NCI-H446 treated with DMSO at 0.1 percent for 48 hours (cell line): ENCODE results near the gene ADAP1.

Source experiments
- DNase-seq: peaks from one replicate; lab custom pipeline; 2025; lab: John Stamatoyannopoulos, UW

Gene ADAP1

DNA sequence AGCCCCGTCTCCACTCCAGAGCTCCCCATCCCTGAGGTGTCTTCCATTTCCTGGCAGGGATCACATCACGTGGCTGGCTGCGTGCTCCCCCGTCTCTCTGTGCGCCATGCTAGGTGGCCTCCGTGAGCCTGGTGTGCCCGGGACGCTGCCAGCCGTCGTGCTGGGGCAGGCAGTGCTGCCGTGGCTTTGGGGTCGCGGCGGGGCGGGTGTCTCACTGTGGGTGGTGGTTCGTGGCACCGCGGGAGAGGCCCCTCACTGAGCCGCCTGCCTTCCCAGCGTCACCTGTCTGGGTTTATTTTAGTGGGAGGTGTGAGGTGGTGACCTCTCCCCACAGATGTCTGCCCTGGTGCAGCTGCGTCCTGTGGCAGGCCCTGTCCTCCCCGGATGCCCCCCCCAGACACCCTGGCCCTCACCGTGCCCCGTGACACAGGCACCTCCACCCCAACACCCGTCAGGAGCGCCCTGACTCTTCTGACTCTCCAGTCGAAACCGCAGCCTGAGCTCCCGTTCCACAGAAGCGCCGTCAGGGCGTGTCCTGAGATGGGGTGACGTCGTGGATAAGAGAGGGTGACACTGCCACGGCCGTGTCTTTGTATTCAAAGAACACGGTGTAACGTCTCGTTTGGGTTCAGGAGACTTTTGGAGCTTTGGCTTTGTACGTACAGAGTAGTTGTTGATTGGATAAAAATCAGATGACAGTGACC is 60.2 kb downstream of the ADAP1 start:
- DNase-seq = no peak

DNA sequence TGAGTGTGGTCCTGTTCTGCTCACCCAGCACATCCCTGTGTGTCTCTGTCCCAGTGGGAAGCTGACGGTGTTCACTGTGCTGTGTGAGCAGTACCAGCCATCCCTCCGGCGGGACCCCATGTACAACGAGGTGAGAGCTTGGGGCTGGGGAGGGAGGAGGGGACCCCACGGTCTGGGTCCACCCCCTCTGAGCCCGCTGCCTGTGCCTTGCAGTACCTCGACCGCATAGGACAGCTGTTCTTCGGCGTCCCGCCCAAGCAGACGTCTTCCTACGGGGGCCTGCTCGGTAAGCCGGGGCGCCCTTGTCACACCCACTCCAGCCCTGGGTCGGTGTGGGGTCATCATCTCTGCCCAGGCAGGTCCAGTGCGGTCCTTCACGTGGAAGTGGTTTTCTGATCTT is 60.8 kb downstream of the ADAP1 start:
- DNase-seq = no peak

DNA sequence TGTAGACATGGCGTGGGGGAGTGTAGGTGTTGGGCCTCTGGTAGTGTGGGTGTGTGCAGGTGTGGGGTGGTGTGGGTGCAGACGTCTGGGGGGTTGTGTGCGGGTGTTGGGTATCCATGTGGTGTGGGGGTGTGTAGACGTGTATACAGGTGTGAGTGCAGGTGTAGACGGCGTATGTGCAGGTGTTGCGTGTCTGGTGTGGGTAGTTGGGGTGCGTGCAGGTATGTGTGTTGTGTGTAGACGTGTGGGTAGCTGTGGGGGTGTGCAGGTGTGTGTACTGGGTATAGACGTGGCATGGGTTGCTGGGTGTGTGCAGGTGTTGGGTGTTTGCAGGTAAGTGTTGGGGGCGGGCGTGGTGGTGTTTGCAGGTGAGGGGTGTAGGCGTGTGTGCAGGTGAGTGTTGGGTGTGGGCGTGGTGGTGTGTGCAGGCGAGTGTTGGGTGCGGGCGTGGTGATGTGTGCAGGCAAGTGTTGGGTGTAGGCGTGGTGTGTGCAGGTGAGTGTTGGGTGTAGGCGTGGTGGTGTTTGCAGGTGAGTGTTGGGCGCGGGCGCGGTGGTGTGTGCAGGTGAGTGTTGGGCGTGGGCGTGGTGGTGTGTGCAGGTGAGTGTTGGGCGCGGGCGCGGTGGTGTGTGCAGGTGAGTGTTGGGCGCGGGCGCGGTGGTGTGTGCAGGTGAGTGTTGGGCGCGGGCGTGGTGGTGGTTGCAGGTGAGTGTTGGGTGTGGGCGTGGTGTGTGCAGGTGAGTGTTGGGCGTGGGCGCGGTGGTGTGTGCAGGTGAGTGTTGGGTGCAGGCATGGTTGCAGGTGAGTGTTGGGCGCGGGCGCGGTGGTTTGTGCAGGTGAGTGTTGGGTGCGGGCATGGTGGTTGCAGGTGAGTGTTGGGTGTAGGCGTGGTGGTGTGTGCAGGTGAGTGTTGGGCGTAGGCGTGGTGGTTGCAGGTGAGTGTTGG is 61.6 kb downstream of the ADAP1 start:
- no peak for DNase-seq

- no peak for DNase-seq
These were observed 62.7 kb downstream of the ADAP1 start for GRCh38 chr7:891805-892204.

- no peak for DNase-seq
These were observed 63.2 kb downstream of the ADAP1 start for GRCh38 chr7:891291-891690.

DNA sequence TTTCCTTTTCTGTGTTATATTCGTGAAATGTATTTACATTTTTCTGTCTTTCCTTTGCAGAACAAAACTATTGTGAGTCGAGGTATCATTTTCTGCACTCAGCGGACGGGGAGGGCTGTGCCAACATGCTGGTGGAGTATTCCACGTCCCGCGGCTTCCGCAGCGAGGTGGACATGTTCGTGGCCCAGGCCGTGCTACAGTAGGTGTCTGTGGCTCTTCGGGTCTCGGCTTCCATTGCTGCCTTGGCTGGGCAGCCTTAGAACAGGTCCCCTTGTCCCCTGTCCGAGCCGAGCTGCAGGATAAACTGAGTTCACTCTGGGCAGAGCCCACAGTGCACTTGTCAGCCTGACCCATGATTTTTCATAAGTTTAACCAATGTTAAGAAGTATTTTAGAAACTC is 63.6 kb downstream of the ADAP1 start:
- no peak for DNase-seq

- no peak for DNase-seq
These were observed 65.1 kb downstream of the ADAP1 start for GRCh38 chr7:889391-889790.

DNA sequence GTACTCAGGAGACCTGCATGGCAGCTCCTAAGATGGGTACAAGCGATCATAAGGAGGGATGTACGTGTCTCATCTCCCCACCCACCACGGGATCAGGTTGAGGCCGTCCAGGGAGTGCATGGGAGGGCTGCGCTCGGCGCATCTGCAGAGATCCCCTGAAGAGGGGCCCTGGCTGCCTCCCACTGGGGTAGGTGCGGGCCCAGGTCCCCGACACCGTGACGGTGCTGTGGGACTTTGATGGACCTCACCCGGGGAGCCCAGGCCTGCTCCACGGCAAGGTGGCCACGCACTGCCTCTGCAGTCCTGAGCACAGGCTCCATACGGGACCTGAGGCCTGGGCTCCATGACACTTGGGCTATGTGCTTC is 65.5 kb downstream of the ADAP1 start:
- DNase-seq = no peak

GRCh38 chr7:888081-889024 is 66.1 kb downstream of the ADAP1 start:
- DNase-seq = no peak

DNA sequence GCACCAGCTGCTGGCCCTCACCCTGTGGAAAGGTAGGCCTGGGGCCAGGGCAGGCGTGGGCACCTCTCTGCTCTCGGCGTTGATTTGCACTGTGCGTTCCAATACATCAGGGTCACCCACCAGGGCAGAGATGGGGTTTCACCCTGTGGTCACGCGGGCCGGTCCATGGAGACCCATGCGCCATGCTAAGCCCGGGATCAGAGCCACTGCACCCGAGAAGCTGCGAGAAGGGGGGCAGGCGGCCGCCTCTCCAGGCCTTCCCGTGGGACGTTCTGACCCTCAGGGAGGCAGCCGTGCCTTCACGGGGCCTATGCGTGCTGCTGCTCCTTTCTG is 67.0 kb downstream of the ADAP1 start:
- DNase-seq = no peak

DNA sequence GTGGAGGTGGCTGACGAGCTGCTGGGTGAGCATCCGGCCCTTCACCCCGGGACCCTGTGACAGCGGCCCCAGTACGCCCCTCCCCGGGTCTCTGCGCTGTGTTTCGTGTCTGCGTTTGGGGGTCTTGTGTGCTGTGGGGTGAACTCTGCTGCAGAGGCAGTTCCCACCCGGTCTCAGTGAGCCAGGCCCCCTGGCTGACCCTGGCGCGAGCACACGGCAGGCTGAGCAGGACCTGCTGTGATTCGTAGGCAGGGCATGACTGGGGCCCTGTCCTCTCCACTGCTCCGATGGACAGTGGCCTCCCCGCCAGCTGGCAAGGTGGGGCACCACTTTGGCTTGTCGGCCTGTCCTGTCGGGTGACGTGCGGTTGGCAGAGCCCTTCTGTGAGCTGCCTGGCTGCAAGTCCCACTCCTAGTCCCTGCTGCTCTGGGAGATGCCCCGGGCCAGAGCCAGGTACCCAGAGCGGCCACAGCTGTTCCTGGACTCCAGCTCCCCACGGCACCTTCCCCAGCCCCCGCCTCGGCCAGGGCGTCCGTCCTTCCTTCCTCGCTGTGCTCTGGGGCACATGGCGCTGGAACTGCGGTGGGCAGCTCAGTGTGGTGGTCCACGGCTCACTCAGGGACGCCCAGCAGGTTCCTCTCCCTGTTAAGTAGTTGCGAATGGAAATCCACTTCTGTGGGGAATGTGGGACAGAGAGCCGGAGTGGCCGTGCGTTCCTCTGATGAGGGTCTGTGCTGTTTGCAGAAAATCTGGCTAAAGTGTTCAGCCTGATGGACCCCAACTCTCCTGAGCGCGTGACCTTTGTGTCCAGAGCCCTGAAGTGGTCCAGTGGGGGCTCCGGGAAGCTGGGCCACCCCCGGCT is 67.6 kb downstream of the ADAP1 start:
- DNase-seq = no peak

GRCh38 chr7:885893-886625 is 68.4 kb downstream of the ADAP1 start:
- DNase-seq = no peak

GRCh38 chr7:885261-885892 is 69.1 kb downstream of the ADAP1 start:
- DNase-seq = no peak

GRCh38 chr7:884191-885003 is 70.1 kb downstream of the ADAP1 start:
- no peak for DNase-seq

DNA sequence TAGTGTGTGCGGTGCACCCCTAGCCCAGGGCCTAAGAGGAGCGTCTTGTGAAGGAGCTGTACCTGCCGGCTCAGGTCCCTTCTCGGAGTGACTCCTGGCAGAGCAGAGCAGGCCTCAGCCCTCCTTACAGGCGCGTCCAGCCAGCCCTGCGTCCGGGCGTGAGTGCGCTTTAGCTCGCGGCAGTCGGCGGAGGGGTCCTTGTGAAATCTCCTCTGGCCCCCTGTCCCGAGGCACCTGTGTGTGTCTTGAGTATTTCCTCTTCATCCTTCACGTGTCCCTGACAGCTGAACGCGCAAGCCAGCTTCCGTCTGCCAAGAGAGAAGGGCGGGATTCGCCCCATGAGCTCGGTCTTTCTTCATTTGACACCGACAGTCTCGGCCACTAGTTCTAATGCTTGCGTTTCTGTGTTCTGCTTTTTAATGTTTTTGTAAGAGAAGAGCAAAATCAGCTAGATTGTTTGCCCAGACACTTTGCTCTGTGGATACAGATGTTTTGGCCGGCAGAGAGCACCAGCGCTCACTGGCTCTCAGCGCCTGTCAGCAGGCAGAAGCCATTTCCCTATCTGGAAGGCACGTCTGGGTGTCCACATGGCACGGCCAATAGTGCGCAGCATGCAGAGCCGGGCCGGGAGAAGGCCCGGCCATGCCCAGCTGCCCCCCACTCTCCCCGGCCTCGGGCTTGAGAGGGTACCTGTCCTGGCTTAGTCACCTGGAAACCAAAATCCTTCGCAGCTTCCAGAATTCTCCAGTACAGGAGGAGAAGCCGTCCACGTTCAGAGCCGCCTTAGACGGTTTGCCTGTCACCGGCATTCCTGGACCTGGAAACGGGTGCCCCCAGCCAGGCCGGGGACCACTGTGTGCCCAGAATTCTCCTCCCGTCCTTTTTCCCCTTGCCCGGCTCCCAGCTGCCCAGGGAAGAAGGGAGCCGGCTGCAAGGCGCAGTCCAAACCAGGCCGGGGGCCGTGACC is 71.1 kb downstream of the ADAP1 start:
- DNase-seq = no peak

DNA sequence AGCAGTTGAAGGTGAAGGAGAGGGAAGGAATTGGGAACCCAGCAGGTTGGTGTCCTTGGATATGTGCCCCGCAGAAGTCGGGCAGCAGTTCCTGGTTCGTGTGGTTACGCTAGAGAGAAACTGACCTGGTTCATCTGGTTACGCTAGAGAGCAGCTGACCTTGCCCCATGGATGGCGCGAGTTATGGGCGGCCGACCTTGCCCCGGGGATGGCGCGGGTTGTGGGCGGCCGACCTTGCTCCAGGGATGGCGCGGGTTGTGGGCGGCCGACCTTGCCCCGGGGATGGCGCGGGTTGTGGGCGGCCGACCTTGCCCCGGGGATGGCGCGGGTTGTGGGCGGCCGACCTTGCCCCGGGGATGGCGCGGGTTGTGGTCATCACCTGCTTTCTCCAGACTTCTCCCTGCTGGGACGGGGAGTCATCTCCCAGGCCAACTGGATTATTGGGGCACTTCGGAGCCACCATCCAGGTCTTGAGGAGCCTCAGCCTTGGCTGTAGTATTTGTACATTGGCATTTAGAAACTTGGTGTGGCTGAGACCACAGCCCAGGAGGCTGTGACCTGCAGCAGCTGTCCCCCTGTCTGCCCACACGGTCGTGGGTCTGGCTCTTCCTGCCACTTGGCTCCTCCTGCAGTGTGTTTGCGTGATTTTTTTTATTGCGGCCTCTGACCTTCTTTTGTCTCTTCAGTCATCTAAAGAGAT is 72.0 kb downstream of the ADAP1 start:
- DNase-seq = no peak

GRCh38 chr7:881441-882234 is 72.8 kb downstream of the ADAP1 start:
- no peak for DNase-seq
